Trophoblast cell (in vitro differentiated cells and primary cell): ENCODE measurements around the gene HOXA2.

ENCODE experiments used
- DNase-seq, 2 donors: peaks; one replicate each; pipeline ENCODE4 v3.0.0-alpha.2; 2016
- H2AFZ ChIP-seq: 2 replicates; pipeline ENCODE4 v1.6.1; 2013; ENCODE audit warnings: low read length, moderate library complexity, mild to moderate bottlenecking; ENCODE audit not compliant: insufficient read depth, poor library complexity
- H2AK5ac ChIP-seq: 2 replicates; pipeline ENCODE4 v1.6.1; 2013; ENCODE audit warnings: mild to moderate bottlenecking, low read length
- H2BK120ac ChIP-seq: 2 replicates; pipeline ENCODE4 v1.6.1; 2013; ENCODE audit warnings: low read length, mild to moderate bottlenecking, moderate library complexity; ENCODE audit not compliant: insufficient read depth, poor library complexity
- H2BK12ac ChIP-seq: 2 replicates; pipeline ENCODE4 v1.6.1; 2013; ENCODE audit warnings: mild to moderate bottlenecking, low read length, moderate library complexity
- H2BK5ac ChIP-seq: 2 replicates; pipeline ENCODE4 v1.6.1; 2013; ENCODE audit warnings: low read length, low read depth, moderate library complexity, mild to moderate bottlenecking; ENCODE audit not compliant: poor library complexity
- H3K14ac ChIP-seq: 2 replicates; pipeline ENCODE4 v1.6.1; 2013; ENCODE audit warnings: mild to moderate bottlenecking, low read length
- H3K18ac ChIP-seq: 2 replicates; pipeline ENCODE4 v1.6.1; 2013; ENCODE audit warnings: mild to moderate bottlenecking, low read length
- H3K23ac ChIP-seq: 2 replicates; pipeline ENCODE4 v1.6.1; 2013; ENCODE audit warnings: low read length
- H3K27ac ChIP-seq: 2 replicates; pipeline ENCODE4 v1.5.1; 2013; ENCODE audit warnings: low read depth, mild to moderate bottlenecking, inconsistent platforms, low read length, moderate library complexity
- H3K27me3 ChIP-seq: 2 replicates; pipeline ENCODE4 v1.6.1; 2013; ENCODE audit warnings: inconsistent platforms, mild to moderate bottlenecking, low read length, moderate library complexity; ENCODE audit not compliant: insufficient read depth
- H3K36me3 ChIP-seq, 2 experiments: 1 replicate in 1 of 2; 2 replicates in 1 of 2; pipeline ENCODE4 v1.6.1; 2013; ENCODE audit warnings: low read length in 2 of 2, mild to moderate bottlenecking in 2 of 2, moderate library complexity in 1 of 2; ENCODE audit not compliant: insufficient read depth in 2 of 2, control insufficient read depth in 1 of 2
- H3K4ac ChIP-seq: 2 replicates; pipeline ENCODE4 v1.6.1; 2013; ENCODE audit warnings: low read depth, mild to moderate bottlenecking, low read length, moderate library complexity
- H3K4me1 ChIP-seq, 2 experiments: 1 replicate in 1 of 2; 2 replicates in 1 of 2; pipeline ENCODE4 v1.6.1; 2013; ENCODE audit warnings: low read length in 2 of 2, mild to moderate bottlenecking in 2 of 2, moderate library complexity in 1 of 2; ENCODE audit not compliant: insufficient read depth in 2 of 2, control insufficient read depth in 1 of 2
- H3K4me2 ChIP-seq: 2 replicates; pipeline ENCODE4 v1.6.1; 2013; ENCODE audit warnings: inconsistent platforms, mild to moderate bottlenecking, low read length, moderate library complexity
- H3K4me3 ChIP-seq: 2 replicates; pipeline ENCODE4 v1.5.1; 2013; ENCODE audit warnings: mild to moderate bottlenecking, low read depth, low read length, inconsistent platforms
- H3K79me1 ChIP-seq: one replicate; pipeline ENCODE4 v1.6.1; 2013; ENCODE audit warnings: low read length
- H3K79me2 ChIP-seq: 2 replicates; pipeline ENCODE4 v1.6.1; 2013; ENCODE audit warnings: low read length, mild to moderate bottlenecking; ENCODE audit not compliant: control insufficient read depth, insufficient read depth, poor library complexity
- H3K9ac ChIP-seq: 2 replicates; pipeline ENCODE4 v1.6.1; 2013; ENCODE audit warnings: mild to moderate bottlenecking, low read length
- H3K9me3 ChIP-seq: 2 replicates; pipeline ENCODE4 v1.6.1; 2013; ENCODE audit warnings: low read depth, mild to moderate bottlenecking, control low read depth, inconsistent platforms, low read length; ENCODE audit not compliant: insufficient read depth
- H4K12ac ChIP-seq: 2 replicates; pipeline ENCODE4 v1.6.1; 2013; ENCODE audit warnings: low read depth, mild to moderate bottlenecking, low read length, moderate library complexity
- H4K8ac ChIP-seq: 2 replicates; pipeline ENCODE4 v1.6.1; 2013; ENCODE audit warnings: low read depth, mild to moderate bottlenecking, low read length, moderate library complexity
- H4K91ac ChIP-seq: one replicate; pipeline ENCODE4 v1.6.1; 2013; ENCODE audit warnings: low read depth, mild to moderate bottlenecking, low read length, moderate library complexity
- WGBS: extraction: QIAGEN DNeasy Blood & Tissue Kit; methylation state at CpG from one replicate; pipeline ENCODE4 v1.1.7; 2013; ENCODE audit warnings: missing lambda C conversion rate; ENCODE audit not compliant: insufficient read length, insufficient coverage; ENCODE audit errors: extremely low coverage; 5-methylcytosine and 5-hydroxymethylcytosine counted together

Gene HOXA2

DNA sequence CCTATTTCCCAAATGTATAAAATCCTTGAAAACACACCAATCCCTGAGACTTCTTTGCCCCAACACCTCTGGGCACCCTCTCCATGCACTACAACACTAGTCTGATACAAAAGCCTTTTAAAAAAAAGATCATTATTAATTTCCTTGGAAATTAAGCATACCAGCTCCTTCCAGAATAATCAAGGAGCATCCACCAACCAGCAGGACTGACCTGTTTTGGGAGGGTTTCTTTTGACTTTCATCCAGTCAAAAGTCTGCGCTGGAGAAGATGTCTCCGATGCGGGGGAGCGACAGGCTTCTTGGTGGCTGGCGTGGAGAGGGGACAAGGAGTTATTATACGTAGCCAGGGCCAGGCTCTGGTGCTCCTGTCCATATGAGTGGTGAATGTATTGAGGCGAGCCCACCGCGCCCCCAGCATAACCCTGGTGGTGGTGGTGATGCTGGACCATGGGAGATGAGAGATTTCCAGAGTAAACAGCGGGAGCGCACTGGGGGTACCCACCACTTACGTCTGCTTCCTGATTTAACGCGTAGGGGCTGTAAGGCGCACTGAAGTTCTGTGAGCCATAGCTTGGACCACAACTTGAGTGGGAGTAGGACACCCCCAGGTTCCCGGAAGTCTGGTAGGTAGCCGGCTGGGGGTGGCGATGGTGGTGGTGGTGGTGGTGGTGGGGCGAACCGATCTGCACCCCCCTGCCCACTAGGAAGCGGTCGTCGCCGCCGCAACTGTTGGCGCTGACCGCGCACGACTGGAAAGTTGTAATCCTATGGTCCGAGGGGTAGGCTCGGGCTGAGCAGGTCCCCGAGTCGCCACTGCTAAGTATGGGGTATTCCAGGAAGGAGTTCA, 7.2 kb downstream of the HOXA2 start:
- H3K4ac ChIP-seq, result no peak overlapping the region
- H3K9ac ChIP-seq, result no peak overlapping the region
- no peak overlapping the region for H2BK120ac ChIP-seq
- H3K14ac ChIP-seq, result no peak overlapping the region
- H3K27ac ChIP-seq, result no peak overlapping the region
- H4K12ac ChIP-seq, result no peak overlapping the region
- H3K9me3 ChIP-seq, result peaks cover 13% of the 10 kb centered on the region
- no peak overlapping the region for H2BK12ac ChIP-seq
- H3K79me1 ChIP-seq, result no peaks in the 10 kb centered on the region
- no peaks in the 10 kb centered on the region for H3K79me2 ChIP-seq
- no peak overlapping the region for H2AK5ac ChIP-seq
- H3K4me1 ChIP-seq, result peaks cover 11% of the 10 kb centered on the region in 2 experiments
- no peak overlapping the region for H3K23ac ChIP-seq
- peaks cover 78% of the 10 kb centered on the region for H3K27me3 ChIP-seq
- no peak overlapping the region for H2AFZ ChIP-seq
- no CpG with 5 or more reads among the region's 33 CpGs for WGBS
- no peak for DNase-seq
- peak overlapping the region; percentile 8 for H3K4me3 ChIP-seq
- H3K18ac ChIP-seq, result no peak overlapping the region
- peak overlapping the region; percentile 72 for H3K4me2 ChIP-seq
- no peaks in the 10 kb centered on the region for H3K36me3 ChIP-seq
- no peak overlapping the region for H2BK5ac ChIP-seq
- no peak overlapping the region for H4K8ac ChIP-seq
- H4K91ac ChIP-seq, result no peak overlapping the region

DNA sequence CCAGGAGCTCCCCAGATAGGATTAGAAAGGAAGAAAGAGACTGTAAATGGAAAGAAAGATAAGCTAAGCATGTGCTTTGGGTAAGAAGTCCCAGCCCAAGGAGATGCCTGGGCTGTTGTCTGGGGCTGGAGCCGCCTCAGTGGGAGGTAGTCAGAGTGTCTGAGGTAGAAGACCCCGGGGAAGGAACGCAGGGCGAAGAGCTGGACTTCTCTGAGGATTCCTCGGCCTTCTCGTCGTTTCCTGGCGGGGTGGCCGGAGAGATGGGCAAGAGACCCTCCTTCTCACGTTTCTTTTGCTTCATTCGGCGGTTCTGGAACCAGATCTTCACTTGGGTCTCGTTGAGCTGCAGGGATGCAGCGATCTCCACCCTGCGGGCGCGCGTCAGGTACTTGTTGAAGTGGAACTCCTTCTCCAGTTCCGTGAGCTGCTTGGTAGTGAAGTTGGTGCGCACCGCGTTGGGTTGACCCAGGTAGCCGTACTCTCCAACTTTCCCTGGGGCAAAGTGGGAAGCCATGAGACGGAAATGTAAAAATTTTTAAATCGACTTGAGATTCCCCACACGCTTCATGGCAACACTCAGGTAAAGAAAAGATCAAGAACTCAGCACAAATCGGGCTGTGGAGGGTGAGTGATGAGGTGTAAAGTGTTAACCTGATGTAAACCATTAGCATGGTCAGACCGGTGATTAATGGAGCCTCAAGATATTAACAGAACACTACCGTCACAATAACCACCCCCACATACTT, 8.0 kb downstream of the HOXA2 start:
- no peak overlapping the region for H3K4ac ChIP-seq
- peaks cover 13% of the 10 kb centered on the region for H3K9me3 ChIP-seq
- H3K9ac ChIP-seq, result no peak overlapping the region
- H3K14ac ChIP-seq, result no peak overlapping the region
- H2AFZ ChIP-seq, result no peak overlapping the region
- no peak overlapping the region for H4K91ac ChIP-seq
- no peak overlapping the region for H4K8ac ChIP-seq
- no peak overlapping the region for H3K27ac ChIP-seq
- no peak overlapping the region for H2BK120ac ChIP-seq
- H2BK12ac ChIP-seq, result no peak overlapping the region
- H2BK5ac ChIP-seq, result no peak overlapping the region
- no peak for DNase-seq
- peaks cover 80% of the 10 kb centered on the region for H3K27me3 ChIP-seq
- H3K4me1 ChIP-seq, result peaks cover 11% of the 10 kb centered on the region in 2 experiments
- H3K79me1 ChIP-seq, result no peaks in the 10 kb centered on the region
- no peak overlapping the region for H2AK5ac ChIP-seq
- no peak overlapping the region for H3K18ac ChIP-seq
- H3K23ac ChIP-seq, result no peak overlapping the region
- WGBS, result no CpG with 5 or more reads among the region's 29 CpGs
- H3K4me3 ChIP-seq, result no peak overlapping the region
- no peak overlapping the region for H3K4me2 ChIP-seq
- no peaks in the 10 kb centered on the region for H3K79me2 ChIP-seq
- H4K12ac ChIP-seq, result no peak overlapping the region
- H3K36me3 ChIP-seq, result no peaks in the 10 kb centered on the region

DNA sequence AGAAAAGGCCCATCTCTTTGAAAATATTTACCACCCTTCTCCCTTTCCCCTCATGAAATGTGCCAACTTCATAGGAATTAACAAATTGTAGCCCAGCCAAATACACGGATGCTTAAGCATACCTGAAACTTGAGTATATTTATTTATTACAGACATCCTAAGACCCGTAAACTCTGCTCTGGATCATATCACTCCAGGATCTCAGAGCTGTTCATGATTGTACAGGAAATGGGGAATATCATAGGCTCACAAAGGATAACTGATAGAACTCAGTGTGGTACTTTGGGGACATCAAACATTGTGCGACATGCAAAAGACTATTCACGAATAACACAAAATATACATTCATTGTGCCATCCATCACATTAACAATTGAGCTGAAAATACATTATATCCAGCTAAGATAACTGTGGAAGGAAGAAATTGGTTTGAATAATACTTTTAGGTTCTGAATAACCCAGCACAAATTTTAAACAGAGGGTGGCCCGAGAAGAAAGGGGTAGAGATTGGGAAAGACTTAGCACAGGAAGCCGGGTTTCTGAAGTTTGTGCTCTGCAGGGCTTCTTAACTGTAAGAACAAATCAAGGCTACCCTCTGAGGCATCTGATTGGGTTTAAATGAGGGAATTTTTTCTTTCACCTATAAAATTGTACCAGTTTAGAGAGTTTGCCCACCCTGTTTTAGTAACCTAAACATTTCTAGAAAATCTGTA, 9.1 kb downstream of the HOXA2 start:
- Histone ChIP-seq H3K4ac (no peak overlapping the region), H3K9me3 (peaks cover 14% of the 10 kb centered on the region), H3K4me3 (no peak overlapping the region), H3K79me1 (no peaks in the 10 kb centered on the region), H4K91ac (no peak overlapping the region), H2AFZ (no peak overlapping the region), H3K14ac (no peak overlapping the region), H3K4me2 (no peak overlapping the region), H2BK5ac (no peak overlapping the region), H3K4me1 (peaks cover 10 to 11% of the 10 kb centered on the region in 2 experiments), H2AK5ac (no peak overlapping the region), H3K9ac (no peak overlapping the region), H3K27ac (no peak overlapping the region), H4K8ac (no peak overlapping the region), H4K12ac (no peak overlapping the region), H2BK12ac (no peak overlapping the region), H3K23ac (no peak overlapping the region), H3K36me3 (no peaks in the 10 kb centered on the region), H3K18ac (no peak overlapping the region), H2BK120ac (no peak overlapping the region), H3K79me2 (no peaks in the 10 kb centered on the region), H3K27me3 (peaks cover 78% of the 10 kb centered on the region)
- no peak for DNase-seq
- no CpG with 5 or more reads among the region's 6 CpGs for WGBS

DNA sequence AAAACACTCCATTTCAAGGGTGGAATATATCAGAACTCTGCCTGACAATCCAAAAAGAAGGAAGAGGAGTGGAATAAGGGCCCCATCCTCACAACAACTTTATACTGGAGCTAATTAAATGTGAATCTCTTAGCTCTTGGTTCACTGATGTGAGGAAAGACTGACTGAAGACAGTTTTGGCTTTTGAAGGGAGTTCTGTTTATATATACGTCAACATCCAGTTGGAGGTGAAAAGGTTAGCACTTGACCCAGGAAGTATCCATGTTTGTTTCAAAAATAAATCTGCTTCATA, 9.7 kb downstream of the HOXA2 start:
- no CpG with 5 or more reads among the region's 1 CpG for WGBS
- no peak overlapping the region for H3K4ac ChIP-seq
- H2BK12ac ChIP-seq, result no peak overlapping the region
- H4K8ac ChIP-seq, result no peak overlapping the region
- no peak overlapping the region for H4K91ac ChIP-seq
- peaks cover 5 to 11% of the 10 kb centered on the region in 2 experiments for H3K4me1 ChIP-seq
- H3K79me2 ChIP-seq, result no peaks in the 10 kb centered on the region
- peaks cover 17% of the 10 kb centered on the region for H3K9me3 ChIP-seq
- H2BK120ac ChIP-seq, result no peak overlapping the region
- H3K18ac ChIP-seq, result no peak overlapping the region
- H3K14ac ChIP-seq, result no peak overlapping the region
- H3K27ac ChIP-seq, result no peak overlapping the region
- H3K23ac ChIP-seq, result no peak overlapping the region
- no peak overlapping the region for H3K4me2 ChIP-seq
- H3K4me3 ChIP-seq, result no peak overlapping the region
- H3K79me1 ChIP-seq, result no peaks in the 10 kb centered on the region
- H3K27me3 ChIP-seq, result peaks cover 78% of the 10 kb centered on the region
- H2BK5ac ChIP-seq, result no peak overlapping the region
- H4K12ac ChIP-seq, result no peak overlapping the region
- no peak overlapping the region for H2AFZ ChIP-seq
- no peak for DNase-seq
- no peak overlapping the region for H3K9ac ChIP-seq
- H2AK5ac ChIP-seq, result no peak overlapping the region
- no peaks in the 10 kb centered on the region for H3K36me3 ChIP-seq
